Activated CD4-positive, alpha-beta T cell treated with anti-CD3 and anti-CD28 coated beads for 48 hours (primary cell): ENCODE measurements around the gene CASP4.
"Not testable (repeated sequence)": the region's sequence is repeated elsewhere in the genome, so short reads cannot be mapped to it uniquely, and the experiment has no call there.

Experiments used
- DNase-seq: peaks from one replicate; pipeline ENCODE4 v3.0.0-alpha.2; 2020

The CASP4 gene

GRCh38 chr11:104968355-104968855, at the start of gene CASP4:
TSS of gene CASP4 (minus strand) at chr11:104968574. CDS start at chr11:104968525, 49 bp downstream.
- DNase-seq: no peak

GRCh38 chr11:105007463-105007862, 39.1 kb upstream of the CASP4 start:
- no peak for DNase-seq

- DNase-seq: no peak
Observed at GRCh38 chr11:105005451-105005845, 37.1 kb upstream of the CASP4 start.

GRCh38 chr11:105004021-105004420, 35.6 kb upstream of the CASP4 start:
- DNase-seq: no peak

- DNase-seq: no peak
Observed at GRCh38 chr11:105003151-105003550, 34.8 kb upstream of the CASP4 start.

GRCh38 chr11:105000797-105001196, 32.4 kb upstream of the CASP4 start:
- peak; percentile 68 for DNase-seq

- DNase-seq: peak; percentile 24
Observed at GRCh38 chr11:105000167-105000566, 31.8 kb upstream of the CASP4 start.

GRCh38 chr11:104999721-105000120, 31.3 kb upstream of the CASP4 start:
- DNase-seq: no peak

GRCh38 chr11:104997288-104997687, 28.9 kb upstream of the CASP4 start:
- no peak for DNase-seq

- no peak for DNase-seq
Observed at GRCh38 chr11:104995001-104995408, 26.6 kb upstream of the CASP4 start.

- DNase-seq: no peak
Observed at GRCh38 chr11:104992781-104993180, 24.4 kb upstream of the CASP4 start.

- DNase-seq: no peak
Observed at GRCh38 chr11:104991994-104992393, 23.6 kb upstream of the CASP4 start.

- no peak for DNase-seq
Observed at GRCh38 chr11:104984808-104985207, 16.4 kb upstream of the CASP4 start.

GRCh38 chr11:104979839-104980238, 11.5 kb upstream of the CASP4 start:
- DNase-seq: no peak

- DNase-seq: no peak
Observed at GRCh38 chr11:104973616-104974015, 5.2 kb upstream of the CASP4 start.

- not testable (repeated sequence) for DNase-seq
Observed at GRCh38 chr11:104972924-104973323, 4.5 kb upstream of the CASP4 start.

GRCh38 chr11:104970756-104971155, 2.4 kb upstream of the CASP4 start:
- no peak for DNase-seq

- DNase-seq: no peak
Observed at GRCh38 chr11:104968856-104969776, 742 bp upstream of the CASP4 start.

- no peak for DNase-seq
Observed at GRCh38 chr11:104967534-104968354, 630 bp downstream of the CASP4 start.

- no peak for DNase-seq
Observed at GRCh38 chr11:104965735-104966134, 2.6 kb downstream of the CASP4 start.

- DNase-seq: no peak
Observed at GRCh38 chr11:104964247-104964646, 4.1 kb downstream of the CASP4 start.

GRCh38 chr11:104962852-104963251, 5.5 kb downstream of the CASP4 start:
- no peak for DNase-seq

- no peak for DNase-seq
Observed at GRCh38 chr11:104957280-104957679, 11.1 kb downstream of the CASP4 start.

GRCh38 chr11:104956528-104956927, 11.8 kb downstream of the CASP4 start:
- no peak for DNase-seq
